Stimulated activated CD8-positive, alpha-beta memory T cell treated with anti-CD3 and anti-CD28 coated beads, Interleukin-7, amount 100 ng/mL, for 1 hour (primary cell): ENCODE results near the gene GALR2.
"Not testable (repeated sequence)": the region's sequence is repeated elsewhere in the genome, so short reads cannot be mapped to it uniquely, and the experiment has no call there.

ENCODE experiments used
- DNase-seq, 2 donors: peaks; one replicate each; pipeline ENCODE4 v3.0.0-alpha.2; 2020; ENCODE audit warnings: low read depth in 2 of 2

The GALR2 gene, protein sequence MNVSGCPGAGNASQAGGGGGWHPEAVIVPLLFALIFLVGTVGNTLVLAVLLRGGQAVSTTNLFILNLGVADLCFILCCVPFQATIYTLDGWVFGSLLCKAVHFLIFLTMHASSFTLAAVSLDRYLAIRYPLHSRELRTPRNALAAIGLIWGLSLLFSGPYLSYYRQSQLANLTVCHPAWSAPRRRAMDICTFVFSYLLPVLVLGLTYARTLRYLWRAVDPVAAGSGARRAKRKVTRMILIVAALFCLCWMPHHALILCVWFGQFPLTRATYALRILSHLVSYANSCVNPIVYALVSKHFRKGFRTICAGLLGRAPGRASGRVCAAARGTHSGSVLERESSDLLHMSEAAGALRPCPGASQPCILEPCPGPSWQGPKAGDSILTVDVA

GRCh38 chr17:76074390-76075363, at the start of gene GALR2:
Gene GALR2, plus strand, starts transcription at chr17:76074781. Its CDS starts 103 bp downstream, at chr17:76074884.
- DNase-seq, result no peak

GRCh38 chr17:76025294-76025693, 49.3 kb upstream of the GALR2 start:
- no peak for DNase-seq

DNA sequence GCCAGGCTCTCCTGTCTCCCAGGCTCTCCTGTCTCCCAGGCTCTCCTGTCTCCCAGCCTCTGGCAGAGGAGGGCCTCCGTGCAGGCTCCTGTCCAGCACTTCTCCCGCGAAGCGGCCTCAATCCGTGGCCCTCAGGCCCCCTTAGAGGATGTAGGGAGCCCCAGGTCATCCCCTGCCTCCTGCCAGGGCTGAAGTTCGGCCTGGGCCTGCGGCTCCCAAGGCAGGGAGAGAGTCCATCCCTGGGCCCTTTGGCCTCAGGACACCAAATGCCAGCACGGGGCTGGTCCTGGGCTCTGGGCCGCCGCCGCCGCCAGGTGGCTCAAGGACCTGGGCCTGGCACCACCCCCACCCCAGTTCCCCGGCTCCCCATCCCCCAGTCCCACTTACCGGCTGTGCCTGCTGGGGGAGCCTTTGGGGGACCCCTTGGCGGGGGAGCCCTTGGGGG, 47.8 kb upstream of the GALR2 start:
- DNase-seq, result no peak

DNA sequence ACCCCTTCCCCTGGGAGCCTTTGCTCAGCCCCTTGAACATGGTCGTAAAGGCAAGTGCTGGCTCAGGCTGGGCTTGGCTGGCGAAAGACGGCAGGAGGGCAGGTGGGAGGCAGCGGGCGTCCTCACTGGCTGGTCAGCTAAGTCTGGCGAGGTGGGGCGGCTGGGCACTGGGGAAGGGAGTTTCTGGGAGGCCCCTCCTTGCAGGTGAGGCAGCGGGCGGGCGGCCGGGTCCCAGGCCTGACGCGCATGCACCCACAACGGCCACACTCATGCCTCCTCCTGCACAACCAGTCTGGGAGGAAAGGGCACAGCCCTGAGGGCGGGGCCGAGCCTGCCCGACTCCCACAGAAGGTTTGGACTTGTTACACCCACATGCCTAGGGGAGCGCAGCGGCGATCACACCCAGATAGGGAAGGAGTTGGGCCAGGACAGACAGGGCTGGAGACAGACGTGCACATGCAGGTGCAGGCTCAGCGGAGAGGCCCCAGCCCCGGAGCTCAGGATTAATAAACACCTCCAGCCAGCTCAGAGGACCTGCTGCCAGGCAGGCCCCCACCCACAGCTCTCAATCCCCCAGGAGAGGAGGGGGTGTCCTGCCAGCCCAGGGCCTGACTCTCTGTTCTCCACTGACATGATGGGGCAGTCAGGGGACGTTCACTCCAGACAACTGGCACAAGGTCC, 47.3 kb upstream of the GALR2 start, which contains the start of gene EVPL:
EVPL (minus strand) TSS at position 148 of the 681 bp plus-strand sequence; CDS start at position 40, 108 bp downstream.
- DNase-seq, result no peak

DNA sequence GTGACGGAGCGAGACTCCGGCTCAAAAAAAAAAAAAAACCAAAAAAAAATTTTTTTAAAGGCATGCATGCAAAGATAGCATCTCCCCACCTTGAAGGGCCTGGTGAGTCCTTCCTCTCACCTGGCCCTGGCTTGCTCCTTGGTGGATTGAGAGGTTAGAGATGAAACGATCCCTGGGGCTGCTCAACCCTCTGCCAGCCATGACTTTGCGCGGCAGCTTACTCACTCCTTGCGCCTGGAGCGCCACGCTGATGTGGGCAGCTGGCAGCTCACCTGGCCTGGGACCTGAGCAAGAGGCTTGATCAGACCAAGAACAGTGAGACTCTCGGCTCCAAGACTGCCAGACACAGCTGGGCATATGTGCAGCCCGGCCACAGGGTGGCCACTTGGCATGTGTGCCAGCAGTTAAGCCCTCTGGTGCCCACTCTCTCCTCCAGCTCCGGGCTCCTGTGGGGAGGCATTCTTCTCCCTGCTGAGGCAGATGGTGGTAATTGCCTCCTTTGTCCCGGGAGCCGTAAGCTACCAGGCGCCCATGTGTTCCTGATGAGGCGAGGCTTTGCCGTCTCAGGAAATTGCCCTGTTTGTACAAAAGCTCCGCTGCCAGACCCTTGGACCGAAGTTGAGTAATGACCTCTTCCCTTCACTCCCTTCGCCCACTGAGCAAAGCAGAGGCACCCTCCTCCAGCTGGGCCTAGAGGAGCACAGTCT, 42.4 kb upstream of the GALR2 start:
- DNase-seq, result no peak

DNA sequence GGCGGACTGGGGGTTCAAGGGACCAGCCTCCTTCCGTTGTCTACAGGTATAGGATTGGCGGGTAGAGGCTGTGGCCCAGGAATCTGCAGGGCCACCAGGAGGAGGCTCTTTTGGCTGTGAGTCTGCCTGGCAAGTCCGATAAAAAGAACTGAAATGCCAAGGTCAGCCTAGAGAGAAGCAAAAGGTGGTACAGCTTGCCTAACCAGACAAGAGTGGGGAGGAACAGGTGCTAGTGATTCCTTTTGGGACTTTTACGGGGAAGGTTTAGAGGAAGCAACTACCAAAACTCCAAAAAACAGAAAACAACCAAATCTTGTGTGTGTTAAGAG, 41.8 kb upstream of the GALR2 start:
- no peak for DNase-seq

GRCh38 chr17:76033139-76033538, 41.4 kb upstream of the GALR2 start:
- no peak for DNase-seq

- no peak for DNase-seq
These were observed 39.9 kb upstream of the GALR2 start for GRCh38 chr17:76034428-76035350.

DNA sequence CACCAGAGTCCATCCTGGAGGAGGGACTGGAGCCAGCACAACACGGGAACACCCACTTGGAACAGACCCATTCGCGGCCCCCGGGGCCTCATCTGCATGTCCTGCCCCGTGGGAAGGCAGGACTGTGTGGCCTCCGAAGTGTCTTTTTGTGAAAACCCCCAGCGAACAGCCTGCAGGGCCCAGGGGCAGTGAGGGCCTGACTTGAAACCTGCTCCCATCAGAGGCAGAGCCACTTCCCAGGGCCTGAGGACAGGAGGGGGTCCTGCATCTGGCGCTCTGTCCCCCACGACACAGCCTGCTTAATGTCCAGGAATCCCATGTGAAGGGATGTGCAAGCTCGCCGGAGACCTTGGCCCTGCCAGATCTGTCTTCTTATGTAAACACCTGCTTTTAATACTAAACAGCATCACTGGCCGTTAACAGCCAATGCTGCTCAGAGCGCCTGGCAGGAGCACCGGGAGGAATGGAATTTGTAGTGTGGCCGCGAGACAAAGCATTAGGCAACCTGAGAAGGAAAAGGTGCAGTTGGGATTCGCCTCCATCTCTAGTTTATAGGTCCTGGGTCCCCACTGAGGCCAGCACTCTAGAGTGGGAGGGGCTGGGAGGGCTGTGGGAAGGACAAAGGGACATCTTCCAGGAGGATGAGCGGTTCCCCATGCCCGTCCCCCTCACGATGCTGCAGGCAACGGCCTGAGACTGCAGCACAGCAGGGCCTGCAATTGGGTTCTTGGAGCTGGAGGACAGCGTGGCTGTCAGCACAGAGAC, 37.9 kb upstream of the GALR2 start:
- no peak for DNase-seq

- DNase-seq, result no peak
These were observed 36.5 kb upstream of the GALR2 start for GRCh38 chr17:76038050-76038449.

DNA sequence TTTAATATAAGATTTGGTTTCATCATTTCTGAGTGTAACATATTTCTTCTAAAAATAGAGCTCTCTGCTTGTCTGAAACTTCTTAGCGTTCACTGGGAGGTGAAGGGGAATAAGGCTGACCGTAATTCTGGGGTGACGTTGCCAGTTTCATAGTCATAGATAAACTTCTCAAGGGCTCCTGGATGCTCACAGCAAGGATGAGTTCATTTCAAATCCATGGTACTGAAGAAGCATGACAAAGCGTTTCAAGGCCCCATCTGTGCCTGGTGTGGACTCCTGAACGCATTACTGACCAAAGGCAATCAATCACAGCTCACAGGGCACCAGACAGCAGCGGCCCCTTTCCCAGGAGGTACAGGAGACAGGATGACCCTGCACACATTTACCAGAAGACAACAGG, 35.5 kb upstream of the GALR2 start:
- DNase-seq, result no peak

GRCh38 chr17:76040376-76040775, 34.2 kb upstream of the GALR2 start:
- DNase-seq, result no peak

DNA sequence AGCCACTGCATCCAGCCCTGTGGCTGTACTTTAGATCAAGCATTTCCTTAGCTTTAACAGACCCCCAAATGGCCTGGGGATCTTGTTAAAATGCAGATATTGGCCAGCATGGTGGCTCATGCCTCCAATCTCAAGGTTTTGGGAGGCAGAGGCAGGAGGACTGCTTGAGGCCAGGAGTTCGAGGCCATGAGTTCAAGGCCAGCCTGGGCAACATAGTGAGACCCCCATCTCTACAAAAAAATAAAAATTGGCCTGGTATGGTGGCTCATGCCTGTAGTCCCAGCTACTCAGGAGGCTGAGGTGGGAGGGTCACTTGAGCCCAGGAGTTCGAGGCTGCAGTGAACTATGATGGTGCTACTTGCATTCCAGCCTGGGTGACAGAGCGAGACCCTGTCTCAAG, 31.7 kb upstream of the GALR2 start:
- not testable (repeated sequence) for DNase-seq

DNA sequence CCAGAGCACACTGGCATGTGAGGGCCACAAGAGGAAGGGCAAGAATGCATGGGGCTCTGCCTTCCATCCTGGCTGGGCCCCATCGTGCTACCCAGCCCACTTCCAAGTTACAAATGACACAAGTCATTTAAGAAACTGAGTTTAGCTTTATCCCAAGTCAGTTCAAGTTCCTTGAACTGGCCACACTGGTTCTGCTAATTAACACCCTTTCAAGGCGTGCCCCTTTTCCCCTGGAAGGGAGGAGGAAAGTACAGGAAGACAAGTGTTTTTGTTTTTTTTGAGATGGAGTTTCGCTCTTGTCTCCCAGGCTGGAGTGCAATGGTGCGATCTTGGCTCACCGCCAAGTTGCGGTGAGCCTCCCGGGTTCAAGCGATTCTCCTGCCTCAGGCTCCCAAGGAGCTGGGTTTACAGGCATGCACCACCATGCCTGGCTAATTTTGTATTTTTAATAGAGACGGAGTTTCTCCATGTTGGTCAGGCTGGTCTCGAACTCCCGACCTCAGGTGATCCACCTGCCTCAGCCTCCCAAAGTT, 30.0 kb upstream of the GALR2 start:
- DNase-seq, result not testable (repeated sequence)

- no peak for DNase-seq
These were observed 28.5 kb upstream of the GALR2 start for GRCh38 chr17:76046064-76046463.

- DNase-seq, result no peak
These were observed 26.5 kb upstream of the GALR2 start for GRCh38 chr17:76048025-76048605.

GRCh38 chr17:76048711-76049110, 25.9 kb upstream of the GALR2 start:
- no peak for DNase-seq

- DNase-seq, result no peak
These were observed 25.3 kb upstream of the GALR2 start for GRCh38 chr17:76049239-76049638.
